HG03521 (cell line): ENCODE data around the gene STRN.
"Not testable (repeated sequence)": the region's sequence is repeated elsewhere in the genome, so short reads cannot be mapped to it uniquely, and the experiment has no call there.

Experiments
- ATAC-seq: cut with Tn5 transposase; IDR thresholded peaks from one replicate; pipeline ENCODE4 v1.9.1; 2021; ENCODE audit warnings: mild to moderate bottlenecking, moderate library complexity; ENCODE audit not compliant: unreplicated experiment

Gene STRN, protein sequence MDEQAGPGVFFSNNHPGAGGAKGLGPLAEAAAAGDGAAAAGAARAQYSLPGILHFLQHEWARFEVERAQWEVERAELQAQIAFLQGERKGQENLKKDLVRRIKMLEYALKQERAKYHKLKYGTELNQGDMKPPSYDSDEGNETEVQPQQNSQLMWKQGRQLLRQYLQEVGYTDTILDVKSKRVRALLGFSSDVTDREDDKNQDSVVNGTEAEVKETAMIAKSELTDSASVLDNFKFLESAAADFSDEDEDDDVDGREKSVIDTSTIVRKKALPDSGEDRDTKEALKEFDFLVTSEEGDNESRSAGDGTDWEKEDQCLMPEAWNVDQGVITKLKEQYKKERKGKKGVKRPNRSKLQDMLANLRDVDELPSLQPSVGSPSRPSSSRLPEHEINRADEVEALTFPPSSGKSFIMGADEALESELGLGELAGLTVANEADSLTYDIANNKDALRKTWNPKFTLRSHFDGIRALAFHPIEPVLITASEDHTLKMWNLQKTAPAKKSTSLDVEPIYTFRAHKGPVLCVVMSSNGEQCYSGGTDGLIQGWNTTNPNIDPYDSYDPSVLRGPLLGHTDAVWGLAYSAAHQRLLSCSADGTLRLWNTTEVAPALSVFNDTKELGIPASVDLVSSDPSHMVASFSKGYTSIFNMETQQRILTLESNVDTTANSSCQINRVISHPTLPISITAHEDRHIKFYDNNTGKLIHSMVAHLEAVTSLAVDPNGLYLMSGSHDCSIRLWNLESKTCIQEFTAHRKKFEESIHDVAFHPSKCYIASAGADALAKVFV

DNA sequence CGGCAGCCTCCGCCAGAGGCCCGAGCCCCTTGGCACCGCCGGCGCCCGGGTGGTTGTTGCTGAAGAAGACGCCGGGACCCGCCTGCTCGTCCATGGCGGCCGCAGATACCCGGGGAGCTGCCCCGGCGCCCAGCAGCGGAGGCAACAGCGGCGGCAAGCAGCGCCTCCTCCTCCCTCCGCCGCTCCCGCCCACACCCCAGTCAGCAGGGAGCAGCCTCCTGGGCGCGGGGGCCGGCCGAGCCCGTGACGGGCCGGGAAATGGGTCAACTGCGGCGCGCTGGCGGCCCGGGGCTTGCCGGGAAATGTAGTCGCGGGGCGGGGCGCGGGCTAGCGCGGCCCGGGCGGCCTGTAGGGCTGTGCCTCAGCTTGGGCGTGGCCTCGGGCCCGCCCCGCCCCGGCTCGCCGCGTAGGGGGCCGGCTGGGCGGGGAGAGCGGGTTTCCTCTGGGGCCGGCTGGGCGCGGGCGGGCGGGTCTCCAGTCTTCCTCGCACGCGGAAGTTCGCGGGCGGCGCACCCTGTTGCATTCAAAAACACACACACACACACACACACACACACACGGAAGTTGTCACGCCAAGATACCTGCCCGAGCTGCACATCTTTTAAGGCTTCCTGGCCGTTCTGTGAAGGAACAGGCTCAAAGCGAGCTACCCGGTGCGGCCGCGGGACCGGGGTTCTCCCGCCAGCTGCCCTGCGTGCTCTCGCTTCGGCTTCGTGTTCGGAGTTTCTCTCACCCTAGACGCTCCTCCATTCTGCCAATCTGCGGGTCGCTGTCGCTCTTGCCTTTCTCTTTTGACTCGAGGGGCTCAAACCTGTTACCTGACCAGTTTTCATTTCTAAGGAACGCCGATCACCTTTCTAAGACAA is at the start of gene STRN:
TSS of gene STRN (minus strand) at position 167 of the 866 bp plus-strand sequence. CDS start at position 94, 73 bp downstream.
- peak; percentile 95 for ATAC-seq

DNA sequence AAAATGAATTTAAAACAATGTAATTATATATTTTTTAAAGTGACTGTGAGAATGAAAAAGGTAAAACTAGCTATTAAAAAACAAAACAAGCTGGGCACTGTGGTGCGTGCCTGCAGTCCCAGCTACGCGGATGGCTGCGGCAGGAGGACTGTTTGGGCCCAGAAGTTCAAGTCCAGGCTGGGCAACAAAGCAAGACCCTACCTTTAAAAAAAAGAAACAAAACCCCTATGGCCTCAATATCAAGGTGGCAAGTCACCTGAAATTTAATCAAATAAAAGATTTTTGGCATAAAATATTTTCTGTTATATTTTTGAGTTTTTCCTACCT is 46.9 kb upstream of the STRN start:
- ATAC-seq, result peak; percentile 33

DNA sequence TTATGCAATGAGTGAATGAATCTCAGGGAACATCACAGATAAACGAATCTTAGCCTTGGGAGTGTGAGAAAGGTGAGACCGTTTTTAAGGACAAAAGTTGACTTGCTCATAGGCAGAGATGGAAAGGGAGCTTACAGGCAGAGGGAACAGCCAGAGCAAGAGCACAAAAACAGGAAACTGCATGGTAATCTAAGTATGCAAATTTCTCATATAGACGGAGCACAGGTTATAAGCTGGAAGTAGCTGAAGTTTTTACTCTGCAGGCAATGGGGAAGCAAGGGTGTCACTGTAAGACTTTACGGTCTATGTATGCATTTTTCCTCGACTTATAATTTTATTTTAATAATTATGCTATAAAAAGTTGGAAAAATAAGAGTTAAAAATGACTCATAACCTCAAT is 44.8 kb upstream of the STRN start:
- no peak for ATAC-seq

DNA sequence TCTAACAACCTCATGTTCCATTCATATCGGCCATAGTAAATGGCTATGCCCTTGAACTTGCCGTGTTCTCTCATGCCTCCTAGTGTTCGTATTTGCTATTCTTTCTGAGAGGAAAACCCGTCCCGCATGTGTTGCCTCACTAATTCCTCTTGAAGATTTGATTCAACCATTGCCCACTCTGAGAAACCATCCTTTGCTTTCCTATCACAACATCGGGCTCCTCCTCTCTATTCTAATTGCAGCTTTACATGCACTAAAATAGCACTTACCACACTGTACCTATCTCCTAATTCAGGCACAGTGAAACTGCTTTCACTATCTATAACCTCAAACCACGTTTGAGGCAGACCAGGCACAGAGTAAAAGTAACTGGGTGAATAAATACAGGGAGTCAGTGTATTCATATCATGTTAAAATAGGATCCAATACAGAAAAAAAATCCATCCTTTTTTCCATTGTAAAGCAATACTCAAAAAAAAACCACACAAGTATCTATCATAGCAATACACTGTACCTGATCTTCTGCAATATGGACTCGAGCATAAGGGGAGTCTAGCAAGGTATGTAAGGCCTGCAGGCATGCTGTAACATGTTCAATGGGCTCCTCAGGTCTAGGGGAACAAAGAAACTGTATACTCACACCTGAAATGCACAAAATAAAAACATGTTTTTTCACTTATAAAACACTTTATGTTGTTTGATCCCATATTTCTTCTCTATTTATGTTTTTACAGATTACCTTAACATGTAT is 39.0 kb upstream of the STRN start:
- ATAC-seq, result peak; percentile 97

DNA sequence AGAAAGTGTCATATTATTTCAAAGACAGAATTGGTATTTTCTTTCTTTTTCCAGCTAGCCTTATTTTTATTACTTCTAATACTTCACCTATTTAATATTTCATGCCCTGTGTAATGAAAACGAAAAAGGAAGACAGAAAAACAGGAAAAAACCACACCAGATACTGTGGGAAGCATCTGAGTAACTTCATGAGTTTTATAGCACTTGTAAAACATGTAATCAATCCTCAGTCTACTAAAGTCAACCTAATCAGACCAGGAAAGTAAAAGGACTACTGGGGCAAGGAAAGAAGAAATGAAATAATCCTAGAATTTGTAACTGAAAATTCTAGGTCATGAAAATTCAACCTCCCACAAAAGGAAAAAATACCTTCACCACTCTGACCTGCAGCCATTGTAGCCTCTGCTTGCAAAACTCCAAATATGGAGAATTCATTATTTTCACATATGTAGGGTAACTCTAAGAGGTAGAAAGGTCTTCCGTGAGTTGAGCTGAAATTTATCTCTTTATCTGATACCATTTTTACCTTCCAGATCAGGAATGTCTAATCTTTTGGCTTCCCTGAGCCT is 34.7 kb upstream of the STRN start:
- ATAC-seq, result no peak

DNA sequence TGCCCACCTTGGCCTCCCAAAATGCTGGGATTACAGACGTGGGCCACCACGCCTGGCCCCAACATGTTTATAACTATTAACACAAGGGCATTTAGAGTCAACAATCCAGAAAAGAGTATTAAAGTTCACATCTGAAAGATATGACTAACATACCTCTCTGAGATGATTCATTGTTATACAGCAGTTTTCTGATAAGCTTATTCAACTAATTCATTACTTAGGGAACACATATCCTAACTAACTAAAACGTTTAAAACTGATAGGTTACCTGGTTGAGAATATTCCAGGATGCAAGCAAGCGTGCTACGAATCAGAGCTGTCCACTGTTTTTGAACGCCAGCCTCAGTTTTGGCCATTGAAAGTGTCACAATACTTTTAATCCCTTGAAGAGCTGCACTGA is 34.0 kb upstream of the STRN start:
- ATAC-seq, result no peak

DNA sequence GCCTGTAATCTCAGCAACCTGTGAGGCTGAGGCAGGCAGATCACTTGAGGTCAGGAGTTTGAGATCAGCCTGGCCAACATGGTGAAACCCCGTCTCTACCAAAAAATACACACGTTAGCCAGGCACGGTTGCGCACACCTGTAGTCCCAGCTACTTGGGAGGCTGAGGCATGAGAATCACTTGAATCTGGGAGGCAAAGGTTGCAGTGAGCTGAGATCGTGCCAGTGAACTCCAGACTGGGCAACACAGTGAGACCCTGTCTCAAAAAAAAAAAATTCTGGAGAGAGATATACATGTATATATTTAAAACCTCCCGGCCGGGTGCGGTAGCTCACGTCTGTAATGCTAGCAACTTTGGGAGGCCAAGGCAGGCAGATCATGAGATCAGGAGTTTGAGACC is 33.1 kb upstream of the STRN start:
- ATAC-seq, result not testable (repeated sequence)

DNA sequence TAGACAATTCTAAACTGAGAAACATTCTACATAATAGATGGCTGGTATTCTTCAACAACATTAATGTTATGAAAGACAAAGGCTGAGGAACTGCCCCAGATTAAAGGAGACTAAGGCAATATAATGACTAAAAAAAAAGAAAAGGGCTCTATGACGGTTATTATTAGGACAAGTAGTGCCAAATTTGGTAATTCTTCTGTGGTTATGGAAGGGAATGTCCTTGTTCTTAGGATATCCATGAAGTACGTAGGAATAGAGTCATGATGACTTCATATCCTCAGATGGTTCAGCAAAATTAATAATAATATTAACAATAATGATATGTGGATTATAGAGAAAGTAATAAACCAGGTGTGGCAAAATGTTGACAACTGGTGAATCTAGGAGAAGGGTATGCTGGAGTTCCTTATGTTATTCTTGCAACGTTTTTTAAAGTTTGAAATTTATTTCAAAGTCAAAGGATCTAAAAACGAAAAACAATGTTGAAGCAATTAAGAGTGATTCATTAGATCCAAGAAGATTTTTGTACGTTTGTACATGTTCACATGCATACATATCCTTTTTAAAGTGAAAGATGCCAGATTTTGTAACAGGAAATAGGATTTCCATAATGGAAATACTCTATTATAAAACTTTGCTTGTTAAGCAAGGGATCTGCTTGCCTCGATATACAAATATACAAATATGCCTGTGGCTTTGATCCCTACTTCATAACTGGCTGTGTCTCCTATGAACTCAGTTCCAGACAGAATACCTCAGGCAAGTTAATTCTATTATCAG is 27.7 kb upstream of the STRN start:
- no peak for ATAC-seq

DNA sequence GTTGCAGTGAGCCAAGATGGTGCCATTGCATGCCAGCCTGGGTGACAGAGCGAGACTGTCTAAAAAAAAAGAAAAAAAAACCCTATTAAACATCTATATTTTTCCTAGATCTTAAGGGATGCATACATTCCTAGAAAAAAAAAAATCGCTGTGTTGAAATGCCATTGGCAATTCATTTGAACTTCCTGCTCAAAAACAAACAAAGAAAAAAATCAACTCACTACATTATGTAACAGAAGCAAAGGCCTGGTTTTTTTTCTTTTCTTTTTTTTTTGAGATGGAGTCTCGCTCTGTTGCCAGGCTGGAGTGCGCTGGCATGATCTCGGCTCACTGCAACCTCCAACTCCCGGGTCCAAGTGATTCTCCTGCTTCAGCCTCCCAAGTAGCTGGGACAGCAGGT is 21.7 kb upstream of the STRN start:
- no peak for ATAC-seq

DNA sequence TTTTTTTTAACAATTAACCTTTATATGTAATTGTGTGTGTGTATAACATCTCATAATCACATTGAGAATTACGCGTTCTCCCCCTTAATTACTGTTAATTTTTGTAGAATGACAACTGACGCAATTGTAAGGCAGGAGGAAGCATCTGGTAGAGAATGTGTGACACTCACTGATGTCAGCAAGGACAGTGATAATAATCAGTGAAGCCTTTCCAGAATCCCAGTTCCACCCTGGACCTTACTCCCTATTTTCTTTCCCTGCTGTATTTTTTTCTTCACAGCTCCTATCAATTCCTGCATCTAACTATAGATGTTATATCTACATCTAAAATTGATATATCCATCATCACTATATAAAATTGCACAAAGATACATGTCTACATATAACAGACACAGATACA is 16.1 kb upstream of the STRN start:
- ATAC-seq, result no peak

DNA sequence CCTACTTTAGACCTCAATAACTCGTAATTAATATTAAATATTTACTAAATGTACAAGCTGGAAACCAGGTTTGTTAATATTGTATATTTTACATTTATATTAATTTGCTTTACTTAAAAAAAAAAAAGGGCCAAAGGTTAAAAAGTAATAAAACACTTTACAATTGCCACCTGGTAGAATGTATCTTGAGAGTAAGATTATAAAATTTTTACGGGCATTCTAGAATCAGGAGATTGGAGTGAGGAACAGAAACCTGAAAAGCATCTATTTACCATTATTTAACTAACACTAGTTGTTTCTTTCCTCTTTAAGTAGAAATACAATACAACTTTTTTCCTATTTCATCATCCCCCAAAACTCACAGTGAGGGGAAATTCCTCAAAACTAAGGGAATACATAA is 15.6 kb upstream of the STRN start:
- ATAC-seq, result no peak

DNA sequence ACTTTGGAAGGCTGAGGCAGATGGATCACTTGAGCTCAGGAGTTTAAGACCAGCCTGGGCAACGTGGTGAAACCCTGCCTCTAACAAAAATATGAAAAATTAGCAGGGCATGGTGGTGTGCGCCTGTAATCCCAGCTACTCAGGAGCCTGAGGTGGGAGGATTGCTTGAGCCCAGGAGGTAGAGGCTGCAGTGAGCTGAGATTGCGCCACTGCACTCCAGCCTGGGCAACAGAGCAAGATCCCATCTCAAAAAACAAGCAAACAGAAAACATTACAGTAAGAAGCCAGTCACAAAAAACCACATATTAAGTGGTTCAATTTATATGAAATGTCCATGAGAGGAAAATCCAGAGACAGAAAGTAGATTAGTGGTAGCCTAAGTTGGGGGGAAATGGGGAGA is 12.7 kb upstream of the STRN start:
- ATAC-seq, result not testable (repeated sequence)

DNA sequence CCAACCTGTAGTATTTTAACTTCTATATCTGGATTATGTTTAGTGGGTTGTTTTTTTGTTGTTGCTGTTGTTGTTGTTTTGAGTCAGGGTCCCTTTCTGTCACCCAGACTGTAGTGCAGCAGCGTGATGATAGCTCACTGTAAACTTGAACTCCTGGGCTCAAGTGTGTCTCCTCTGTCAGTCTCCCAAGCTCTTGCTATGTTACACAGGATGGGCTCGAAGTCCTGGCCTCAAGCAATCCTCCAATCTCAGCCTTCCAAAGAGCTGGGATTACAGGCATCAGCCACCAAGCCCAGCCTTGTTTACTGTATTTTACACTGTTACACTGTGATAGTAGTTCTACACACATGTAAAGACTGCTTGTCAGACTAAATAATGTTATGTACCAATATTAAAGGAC is 9.7 kb upstream of the STRN start:
- ATAC-seq, result no peak

DNA sequence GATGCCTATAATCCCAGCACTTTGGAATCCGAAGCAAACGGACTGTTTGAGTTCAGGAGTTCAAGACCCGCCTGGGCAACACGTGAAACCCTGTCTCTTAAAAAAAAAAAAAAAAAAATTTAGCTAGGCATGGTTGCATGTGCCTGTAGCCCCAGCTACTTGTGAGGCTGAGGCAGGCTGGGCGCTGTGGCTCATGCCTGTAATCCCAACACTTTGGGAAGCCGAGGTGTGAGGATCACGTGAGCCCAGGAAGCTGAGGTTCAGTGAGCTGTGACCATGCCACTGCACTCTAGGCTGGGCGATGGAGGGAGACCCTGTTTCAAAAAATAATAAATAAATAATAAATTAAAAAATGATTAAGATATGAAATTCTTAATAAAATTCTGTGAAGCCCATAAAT is 9.0 kb upstream of the STRN start:
- no peak for ATAC-seq

DNA sequence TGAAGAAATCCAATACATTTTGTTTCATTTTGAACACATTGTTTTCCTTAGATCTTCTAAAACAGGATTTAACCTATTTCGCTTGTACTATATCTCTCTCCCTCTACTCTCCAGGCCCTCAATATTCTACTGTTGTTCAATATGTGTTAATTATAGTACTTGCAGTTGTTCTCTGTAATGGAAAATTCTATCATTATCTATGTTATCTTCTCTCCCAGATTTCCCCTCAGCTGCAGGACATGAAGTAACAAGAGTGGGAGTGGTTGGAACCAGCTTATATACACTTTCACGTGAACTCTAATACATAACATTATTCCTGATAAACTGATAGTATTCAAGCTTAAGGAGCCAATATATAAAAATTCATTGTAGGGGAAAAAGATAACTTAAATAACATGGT is 7.0 kb upstream of the STRN start:
- no peak for ATAC-seq

DNA sequence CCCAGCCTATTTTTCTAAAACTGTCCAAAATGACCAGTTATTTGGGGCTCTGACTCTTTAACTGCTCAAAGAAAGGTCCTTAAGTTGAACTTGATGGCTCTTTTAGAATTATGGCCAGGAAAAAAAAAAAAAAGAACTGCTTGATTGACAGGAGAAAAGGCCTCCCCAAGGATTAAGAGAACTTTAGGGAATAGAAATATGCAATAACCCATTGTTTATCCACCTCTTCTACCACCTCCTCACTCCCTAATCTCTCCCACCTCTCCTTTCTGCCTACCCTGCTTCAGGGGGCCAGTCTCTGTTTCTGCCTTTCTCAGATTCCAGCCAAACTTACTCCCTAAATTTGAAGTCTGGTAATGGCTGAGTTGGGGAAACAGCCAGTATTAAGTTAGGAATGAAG is 5.7 kb upstream of the STRN start:
- ATAC-seq, result no peak

DNA sequence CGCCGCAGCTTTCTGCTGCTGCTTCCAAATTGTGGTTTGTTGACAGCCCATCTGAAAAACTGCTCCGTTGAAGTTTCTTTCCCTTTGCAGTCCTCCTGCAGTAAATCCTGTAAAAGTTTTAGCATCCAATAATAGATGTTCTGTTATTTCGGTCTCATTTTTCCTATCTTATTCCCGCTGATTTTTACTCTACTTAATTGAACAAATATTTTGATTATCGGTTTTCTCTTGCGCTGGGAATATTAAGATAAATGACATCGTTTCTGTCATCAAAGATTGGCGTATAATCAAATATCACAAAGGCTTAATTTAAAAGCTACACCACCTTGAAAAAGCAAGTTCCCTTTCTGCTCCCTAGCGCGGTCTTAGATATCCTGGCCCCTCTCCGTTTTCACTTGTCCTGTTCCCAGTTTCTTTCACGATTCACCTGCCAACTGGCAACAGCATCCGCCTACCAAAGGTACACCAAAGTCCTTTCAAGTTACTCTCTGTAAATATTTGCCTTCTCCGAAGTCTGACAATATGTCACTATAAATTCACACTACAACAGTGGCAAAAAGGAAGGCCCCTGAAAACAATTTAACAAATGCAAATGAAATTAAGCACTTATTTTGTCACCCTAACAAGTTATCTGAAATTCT is 1.0 kb upstream of the STRN start:
- ATAC-seq, result no peak

DNA sequence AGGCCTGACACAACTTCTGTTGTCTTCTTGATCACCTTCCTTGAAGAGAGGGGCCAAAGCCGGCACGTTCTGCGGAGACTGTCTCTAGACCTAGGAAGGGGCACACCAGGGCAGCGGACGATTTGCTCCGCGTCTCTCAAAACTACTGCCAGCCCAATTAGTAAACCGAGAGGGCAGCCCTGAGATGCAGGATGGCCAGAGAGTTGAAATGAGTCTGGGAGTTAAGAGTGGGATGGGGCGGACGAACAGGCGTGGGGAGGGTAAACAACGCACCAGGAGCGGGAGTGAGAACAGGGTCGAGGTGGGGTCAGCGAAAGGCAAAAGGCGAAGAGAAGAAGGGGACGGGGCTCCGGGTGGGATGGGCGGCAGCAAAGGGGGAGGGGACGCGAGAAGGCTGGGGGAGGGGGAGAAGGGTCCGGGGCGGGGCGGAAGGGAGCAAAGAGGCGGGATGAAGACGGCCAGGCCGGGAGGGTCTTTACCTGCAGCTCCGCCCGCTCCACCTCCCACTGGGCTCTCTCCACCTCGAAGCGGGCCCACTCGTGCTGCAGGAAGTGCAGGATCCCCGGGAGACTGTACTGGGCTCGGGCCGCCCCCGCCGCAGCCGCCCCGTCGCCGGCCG is 476 bp downstream of the STRN start:
- peak; percentile 24 for ATAC-seq

DNA sequence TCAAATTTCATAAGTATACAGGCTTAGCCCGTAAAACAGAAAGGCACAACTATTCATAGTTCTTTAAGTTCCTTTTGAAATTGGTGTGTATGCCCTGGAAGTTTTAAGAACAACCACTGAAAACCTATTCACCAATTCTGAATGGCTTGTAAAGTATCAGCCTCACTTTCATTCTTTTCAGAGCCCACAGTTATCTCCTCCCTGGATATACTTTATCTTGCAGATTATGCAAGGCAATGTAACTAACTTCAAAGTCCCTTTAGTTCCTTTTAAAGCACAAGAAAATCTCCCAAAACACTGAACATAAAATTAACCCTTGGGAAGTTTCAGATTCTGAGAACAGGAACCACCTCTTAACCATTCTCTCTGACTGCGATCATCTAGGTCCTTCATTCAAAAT is 1.1 kb downstream of the STRN start:
- ATAC-seq, result no peak
